T-cell (primary cell): ENCODE data around the gene C6orf62. TPM values are rescaled to one million over a fixed set of nuclear protein-coding genes. Genes with fewer than 3 reads are reported as not detected.

Experiments
- ATAC-seq, 4 experiments: fragments of 200-7000 bp in 3 of 4; fragments of 150-1000 bp in 1 of 4; cut with Tn5 transposase; replicated peaks in 1 of 4; 1 replicate in 3 of 4; 2 replicates in 1 of 4; pipeline ENCODE4 v1.10.0; 2021; ENCODE audit warnings: moderate library complexity in 3 of 4, mild to moderate bottlenecking in 2 of 4, moderate number of reproducible peaks in 1 of 4
- CTCF ChIA-PET, 2 donors: fragments of 300-600 bp; sonication (Branson Sonifier 250); formaldehyde crosslinking; loops; one replicate each; lab custom pipeline; 2022; ENCODE audit warnings: antibody characterized with exemption in 2 of 2; lab: Charles Lee
- POLR2A ChIA-PET, 2 donors: fragments of 300-600 bp; sonication (Branson Sonifier 250); formaldehyde crosslinking; loops; one replicate each; lab custom pipeline; 2022; ENCODE audit warnings: antibody characterized with exemption in 2 of 2; lab: Charles Lee
- DNase-seq, 35 experiments: peaks; one replicate each; pipeline versions ENCODE4 v3.0.0 to v3.0.0-alpha.2; 2013 to 2023
- H3K27ac ChIP-seq: one replicate; pipeline ENCODE4 v1.5.1; 2013; ENCODE audit warnings: low read length
- H3K27me3 ChIP-seq, 2 experiments: replicated peaks in 1 of 2; 1 replicate in 1 of 2; 2 replicates in 1 of 2; pipeline versions ENCODE4 v1.6.1 to v1.7.0; 2013; ENCODE audit warnings: low read length in 1 of 2, mixed read lengths in 1 of 2; ENCODE audit not compliant: control insufficient read depth in 2 of 2, insufficient read depth in 2 of 2; ENCODE audit errors: extremely low read depth in 1 of 2
- H3K36me3 ChIP-seq, 2 donors: 1 replicate in 1 of 2; 2 replicates in 1 of 2; pipeline versions ENCODE4 v1.6.1 to v1.7.0; 2013; ENCODE audit warnings: low read length in 1 of 2; ENCODE audit not compliant: control insufficient read depth in 2 of 2, insufficient read depth in 1 of 2; ENCODE audit errors: extremely low read depth in 1 of 2
- H3K4me1 ChIP-seq, 2 experiments: 1 replicate in 1 of 2; 2 replicates in 1 of 2; pipeline versions ENCODE4 v1.6.1 to v1.7.0; 2013; ENCODE audit warnings: low read length in 2 of 2, mixed read lengths in 1 of 2; ENCODE audit not compliant: insufficient read depth in 2 of 2, control insufficient read depth in 1 of 2; ENCODE audit errors: extremely low read depth in 1 of 2
- H3K4me3 ChIP-seq, 2 donors: 1 replicate in 1 of 2; 2 replicates in 1 of 2; pipeline versions ENCODE4 v1.5.1 to v1.7.0; 2013; ENCODE audit warnings: mild to moderate bottlenecking in 2 of 2, low read length in 1 of 2, moderate library complexity in 1 of 2; ENCODE audit not compliant: control insufficient read depth in 1 of 2; ENCODE audit errors: extremely low read depth in 1 of 2
- H3K9me3 ChIP-seq: 2 replicates; pipeline ENCODE4 v1.7.0; 2013
- H3K27ac Mint-ChIP-seq, 2 donors: one replicate each; pipeline ENCODE4 v1.8.0; 2020 to 2021; ENCODE audit warnings: mild to moderate bottlenecking in 2 of 2, mixed read lengths in 2 of 2
- H3K27me3 Mint-ChIP-seq, 2 donors: one replicate each; pipeline ENCODE4 v1.8.0; 2021 to 2022; ENCODE audit warnings: mixed read lengths in 2 of 2
- H3K36me3 Mint-ChIP-seq: one replicate; pipeline ENCODE4 v1.8.0; 2021; ENCODE audit warnings: mixed read lengths
- H3K4me1 Mint-ChIP-seq, 3 donors: one replicate each; pipeline ENCODE4 v1.8.0; 2020 to 2022; ENCODE audit warnings: mixed read lengths in 3 of 3, mild to moderate bottlenecking in 1 of 3
- H3K4me3 Mint-ChIP-seq, 3 donors: one replicate each; pipeline ENCODE4 v1.8.0; 2020 to 2022; ENCODE audit warnings: mild to moderate bottlenecking in 3 of 3, mixed read lengths in 3 of 3, moderate library complexity in 3 of 3
- H3K9me3 Mint-ChIP-seq, 3 donors: one replicate each; pipeline ENCODE4 v1.8.0; 2020 to 2022; ENCODE audit warnings: mixed read lengths in 3 of 3
- WGBS: methylation state at CpG from one replicate; pipeline ENCODE4 v1.1.5; 2013; ENCODE audit warnings: missing lambda C conversion rate; ENCODE audit not compliant: insufficient coverage; 5-methylcytosine and 5-hydroxymethylcytosine counted together
- total RNA-seq, 35 experiments: library from RNA in 6 of 35; stranded (reverse) in 6 of 35; fragments of 120-200 nt in 1 of 35; gene quantifications; one replicate each; pipeline versions ENCODE4 v1.2.1 to v1.2.4 and lab custom pipeline; 2013 to 2026

Gene C6orf62
- total RNA-seq, 5 donors from 2014 or later (not counting 1 experiment from before 2014, with no cell fraction given): 114 to 146 (median 135) TPM

- Histone ChIP-seq H3K27me3 (no peaks in the 10 kb centered on the region), H3K4me1 (no peaks in the 10 kb centered on the region), H3K36me3 (no peaks in the 10 kb centered on the region), H3K4me3 (no peak overlapping the region), H3K9me3 (no peaks in the 10 kb centered on the region), H3K27ac (no peak overlapping the region)
- ATAC-seq: no peak
- Mint-ChIP-seq H3K27ac (no peak overlapping the region), H3K4me3 (no peak overlapping the region), H3K9me3 (no peaks in the 10 kb centered on the region), H3K4me1 (peaks cover 0 to 13% (median 0%) of the 10 kb centered on the region in 3 donors), H3K27me3 (no peaks in the 10 kb centered on the region), H3K36me3 (no peaks in the 10 kb centered on the region)
- no peak for DNase-seq
- WGBS: 100% methylated on average over 1 of the region's 3 CpGs
- CTCF ChIA-PET: interaction anchor here in 1 of 2 donors (0.7 kb wide), 1 partner anchor 46 kb away, joined by 3 read pairs; no protein-coding TSS in a partner anchor
- POLR2A ChIA-PET: no interaction called here
These were observed 44.6 kb upstream of the C6orf62 start for GRCh38 chr6:24763578-24763977.

- no peaks in the 10 kb centered on the region for H3K27me3 ChIP-seq
- H3K27ac ChIP-seq: no peak overlapping the region
- H3K4me3 ChIP-seq: no peak overlapping the region
- CTCF ChIA-PET: no interaction called here
- H3K9me3 Mint-ChIP-seq: no peaks in the 10 kb centered on the region
- ATAC-seq (no peak), DNase-seq (no peak)
- H3K4me1 Mint-ChIP-seq: peaks cover 0 to 13% (median 0%) of the 10 kb centered on the region in 3 donors
- no peak overlapping the region for H3K4me3 Mint-ChIP-seq
- H3K4me1 ChIP-seq: no peaks in the 10 kb centered on the region
- no peaks in the 10 kb centered on the region for H3K36me3 ChIP-seq
- POLR2A ChIA-PET: no interaction called here
- H3K27ac Mint-ChIP-seq: no peak overlapping the region
- H3K36me3 Mint-ChIP-seq: no peaks in the 10 kb centered on the region
- no peaks in the 10 kb centered on the region for H3K27me3 Mint-ChIP-seq
- no peaks in the 10 kb centered on the region for H3K9me3 ChIP-seq
These were observed 42.9 kb upstream of the C6orf62 start for GRCh38 chr6:24761851-24762250.

GRCh38 chr6:24761193-24761835 lies 42.4 kb upstream of the C6orf62 start:
- Histone ChIP-seq H3K4me1 (no peaks in the 10 kb centered on the region), H3K27ac (no peak overlapping the region), H3K36me3 (no peaks in the 10 kb centered on the region), H3K4me3 (no peak overlapping the region), H3K27me3 (no peaks in the 10 kb centered on the region), H3K9me3 (no peaks in the 10 kb centered on the region)
- Mint-ChIP-seq H3K4me3 (no peak overlapping the region), H3K36me3 (no peaks in the 10 kb centered on the region), H3K27me3 (no peaks in the 10 kb centered on the region), H3K9me3 (no peaks in the 10 kb centered on the region), H3K27ac (no peak overlapping the region), H3K4me1 (peaks cover 0 to 13% (median 0%) of the 10 kb centered on the region in 3 donors)
- no peak for ATAC-seq
- no peak for DNase-seq
- POLR2A ChIA-PET: no interaction called here
- CTCF ChIA-PET: no interaction called here
- WGBS: 97% methylated on average over 16 of the region's 17 CpGs

GRCh38 chr6:24760210-24760609 lies 41.3 kb upstream of the C6orf62 start:
- Mint-ChIP-seq H3K4me1 (peaks cover 0 to 11% (median 0%) of the 10 kb centered on the region in 3 donors), H3K4me3 (no peak overlapping the region), H3K36me3 (no peaks in the 10 kb centered on the region), H3K27me3 (no peaks in the 10 kb centered on the region), H3K27ac (no peak overlapping the region), H3K9me3 (no peaks in the 10 kb centered on the region)
- ATAC-seq: no peak
- Histone ChIP-seq H3K4me1 (no peaks in the 10 kb centered on the region), H3K4me3 (no peak overlapping the region), H3K36me3 (no peaks in the 10 kb centered on the region), H3K27me3 (no peaks in the 10 kb centered on the region), H3K27ac (no peak overlapping the region), H3K9me3 (no peaks in the 10 kb centered on the region)
- DNase-seq: no peak
- CTCF ChIA-PET: no interaction called here
- WGBS: no CpG with 5 or more reads among the region's 5 CpGs
- POLR2A ChIA-PET: interaction anchor here in 1 of 2 donors (0.6 kb wide), 1 partner anchor 21 kb away, joined by 4 read pairs; no protein-coding TSS in a partner anchor

GRCh38 chr6:24759718-24760117 lies 40.8 kb upstream of the C6orf62 start:
- DNase-seq (no peak), ATAC-seq (no peak)
- peaks cover 0 to 8% (median 0%) of the 10 kb centered on the region in 3 donors for H3K4me1 Mint-ChIP-seq
- Histone ChIP-seq H3K4me3 (no peak overlapping the region), H3K36me3 (no peaks in the 10 kb centered on the region), H3K27me3 (no peaks in the 10 kb centered on the region), H3K9me3 (no peaks in the 10 kb centered on the region), H3K27ac (no peak overlapping the region), H3K4me1 (no peaks in the 10 kb centered on the region)
- no peak overlapping the region for H3K4me3 Mint-ChIP-seq
- POLR2A ChIA-PET: no interaction called here
- no peaks in the 10 kb centered on the region for H3K9me3 Mint-ChIP-seq
- H3K27me3 Mint-ChIP-seq: no peaks in the 10 kb centered on the region
- CTCF ChIA-PET: no interaction called here
- H3K27ac Mint-ChIP-seq: no peak overlapping the region
- WGBS: 100% methylated on average over 2 of the region's 3 CpGs
- H3K36me3 Mint-ChIP-seq: no peaks in the 10 kb centered on the region

GRCh38 chr6:24757611-24758010 lies 38.7 kb upstream of the C6orf62 start:
- POLR2A ChIA-PET: no interaction called here
- Mint-ChIP-seq H3K36me3 (no peaks in the 10 kb centered on the region), H3K9me3 (no peaks in the 10 kb centered on the region), H3K27me3 (no peaks in the 10 kb centered on the region), H3K27ac (no peak overlapping the region), H3K4me3 (no peak overlapping the region), H3K4me1 (peaks cover 0 to 8% (median 0%) of the 10 kb centered on the region in 3 donors)
- ATAC-seq (no peak), DNase-seq (no peak)
- H3K27ac ChIP-seq: no peak overlapping the region
- H3K4me3 ChIP-seq: no peak overlapping the region
- WGBS: 89% methylated on average over 4 of the region's 6 CpGs
- CTCF ChIA-PET: no interaction called here
- H3K27me3 ChIP-seq: no peaks in the 10 kb centered on the region
- H3K4me1 ChIP-seq: no peaks in the 10 kb centered on the region
- no peaks in the 10 kb centered on the region for H3K36me3 ChIP-seq
- no peaks in the 10 kb centered on the region for H3K9me3 ChIP-seq
